Transverse colon (tissue), 4 donors: ENCODE measurements around the gene NUP62. TPM values are rescaled to one million over a fixed set of nuclear protein-coding genes. Genes with fewer than 3 reads are reported as not detected.

Experiments used
- DNase-seq: peaks from one replicate; pipeline ENCODE4 v3.0.0-alpha.2; 2019
- H3K27ac ChIP-seq, 4 donors: fragments of 200-600 bp; sonication (generic); 2 replicates each; pipeline ENCODE4 v1.5.1; 2016 to 2018; ENCODE audit warnings: inconsistent platforms in 4 of 4
- H3K27me3 ChIP-seq: fragments of 200-600 bp; sonication (generic); 2 replicates; pipeline ENCODE4 v1.5.1; 2017; ENCODE audit warnings: inconsistent platforms
- H3K36me3 ChIP-seq, 4 donors: fragments of 200-600 bp; sonication (generic); 2 replicates each; pipeline ENCODE4 v1.5.1; 2017 to 2019; ENCODE audit warnings: inconsistent platforms in 4 of 4
- H3K4me1 ChIP-seq, 4 donors: fragments of 200-600 bp; sonication (generic); 2 replicates each; pipeline ENCODE4 v1.5.1; 2017 to 2020; ENCODE audit warnings: inconsistent platforms in 4 of 4
- H3K4me3 ChIP-seq, 4 donors: fragments of 200-600 bp; sonication (generic); 1 replicate in 1 of 4; 2 replicates in 3 of 4; pipeline versions ENCODE4 v1.5.1 to v1.6.1; 2017 to 2019; ENCODE audit warnings: inconsistent platforms in 4 of 4
- H3K9me3 ChIP-seq, 2 donors: fragments of 200-600 bp; sonication (generic); 2 replicates each; pipeline ENCODE4 v1.5.1; 2017 to 2019; ENCODE audit warnings: inconsistent platforms in 2 of 2
- CTCF ChIP-seq, 5 experiments: fragments of 200-600 bp in 3 of 5; fragments of 450-650 bp in 2 of 5; sonication (generic) in 3 of 5; IDR thresholded peaks; 1 replicate in 2 of 5; 2 replicates in 3 of 5; pipeline ENCODE4 v1.5.1; 2016 to 2017; ENCODE audit warnings: antibody characterized with exemption in 5 of 5, inconsistent platforms in 3 of 5, mild to moderate bottlenecking in 2 of 5, moderate library complexity in 1 of 5
- EP300 ChIP-seq: sonication (generic); formaldehyde crosslinking; IDR thresholded peaks from one replicate; pipeline ENCODE4 v1.6.1; 2017; ENCODE audit warnings: antibody characterized with exemption, low read depth
- POLR2A ChIP-seq: fragments of 450-650 bp; IDR thresholded peaks from one replicate; pipeline ENCODE4 v1.6.1; 2016; ENCODE audit warnings: antibody characterized with exemption, mild to moderate bottlenecking, moderate library complexity
- POLR2AphosphoS5 ChIP-seq, 3 donors: sonication (generic); formaldehyde crosslinking; IDR thresholded peaks; one replicate each; pipeline ENCODE4 v1.6.1; 2016; ENCODE audit warnings: antibody characterized with exemption in 3 of 3
- WGBS, 2 donors: methylation state at CpG; one replicate each; pipeline ENCODE4 v1.1.5; 2018; ENCODE audit warnings: low coverage in 1 of 2; 5-methylcytosine and 5-hydroxymethylcytosine counted together
- in situ Hi-C, 4 donors: fragments of 200-750 bp; cut with MboI; loops; one replicate each; pipeline versions ENCODE4 v1.15.0 to v1.15.1; 2017; ENCODE audit warnings: low sequenced_read_pairs in 3 of 4, low pct_ligation_motif_present in 1 of 4, low pct_unique_long_range_greater_than_20kb in 1 of 4
- intact Hi-C: fragments of 100-400 bp; cut with DNase I; formaldehyde crosslinking; loops from one replicate; pipeline ENCODE4 v1.15.1; 2023; ENCODE audit warnings: low total_unique reads
- total RNA-seq, 4 donors: library from RNA; depleted of rRNA; stranded (reverse); fragments of >200 nt; gene quantifications; one replicate each; pipeline ENCODE4 v1.1.0, GENCODE V29; 2016

The NUP62 gene
- total RNA-seq, 4 donors from 2014 or later, result 30.3 to 136 (median 32.6) TPM

GRCh38 chr19:49957262-49957915 is 28.1 kb upstream of the NUP62 start:
- intact Hi-C loops, result no loop called here
- Histone ChIP-seq H3K4me3 (no peak overlapping the region), H3K4me1 (peaks cover 3 to 55% (median 22%) of the 10 kb centered on the region in 4 donors), H3K36me3 (no peaks in the 10 kb centered on the region), H3K27me3 (peaks cover 12% of the 10 kb centered on the region), H3K27ac (no peak overlapping the region), H3K9me3 (no peaks in the 10 kb centered on the region)
- in situ Hi-C loops, result no loop called here
- WGBS, 2 donors, result 55 to 61% methylated on average over 9 to 10 of the region's 10 CpGs
- DNase-seq, result no peak
- TF ChIP-seq EP300 (no peak), POLR2AphosphoS5 (IDR thresholded peaks at IDR 0.05) (no peak), POLR2A (no peak), CTCF (IDR thresholded peaks at IDR 0.05) (no peak)

- Histone ChIP-seq H3K4me3 (no peak overlapping the region), H3K36me3 (no peaks in the 10 kb centered on the region), H3K4me1 (peaks cover 3 to 66% (median 29%) of the 10 kb centered on the region in 4 donors), H3K9me3 (no peaks in the 10 kb centered on the region), H3K27ac (peak overlapping the region in 1 of 4 donors; percentile 70), H3K27me3 (peaks cover 12% of the 10 kb centered on the region)
- in situ Hi-C loops (no loop called here), intact Hi-C loops (no loop called here)
- no peak for TF ChIP-seq POLR2AphosphoS5 (IDR thresholded peaks at IDR 0.05)
- no peak for TF ChIP-seq CTCF (IDR thresholded peaks at IDR 0.05)
- TF ChIP-seq EP300, result no peak
- TF ChIP-seq POLR2A, result no peak
- DNase-seq, result no peak
- 56 to 61% methylated on average over 9 of the region's 9 CpGs for WGBS, 2 donors
Observed at GRCh38 chr19:49956115-49956495, 26.8 kb upstream of the NUP62 start.

DNA sequence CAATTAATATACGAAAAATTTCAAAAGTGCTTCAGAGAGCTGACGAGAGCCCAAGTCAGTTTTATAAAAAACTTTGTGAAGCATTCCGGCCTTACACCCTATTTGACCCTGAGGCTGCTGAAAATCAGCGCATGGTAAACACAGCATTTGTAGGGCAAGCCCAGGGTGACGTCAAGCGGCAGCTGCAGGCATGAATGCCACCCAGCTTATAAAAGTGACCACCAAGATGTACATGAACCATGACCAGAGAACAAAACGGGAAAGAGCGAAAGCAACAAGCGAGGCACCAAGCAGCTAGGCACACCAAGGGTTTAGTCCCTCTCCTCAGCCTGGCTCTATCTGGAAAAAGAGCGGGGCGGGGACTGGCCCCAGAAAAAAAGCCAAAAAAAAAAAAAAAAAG is 25.6 kb upstream of the NUP62 start:
- in situ Hi-C loops, result no loop called here
- no peak for DNase-seq
- Histone ChIP-seq H3K27me3 (peaks cover 12% of the 10 kb centered on the region), H3K36me3 (no peaks in the 10 kb centered on the region), H3K27ac (peak overlapping the region in 3 of 4 donors; percentile 9 to 70 (median 25)), H3K9me3 (no peaks in the 10 kb centered on the region), H3K4me1 (peaks cover 3 to 66% (median 30%) of the 10 kb centered on the region in 4 donors), H3K4me3 (no peak overlapping the region)
- intact Hi-C loops, result no loop called here
- TF ChIP-seq POLR2AphosphoS5 (IDR thresholded peaks at IDR 0.05), result no peak
- no peak for TF ChIP-seq EP300
- TF ChIP-seq CTCF (IDR thresholded peaks at IDR 0.05), result no peak
- 29 to 53% methylated on average over 5 to 11 of the region's 11 CpGs for WGBS, 2 donors

DNA sequence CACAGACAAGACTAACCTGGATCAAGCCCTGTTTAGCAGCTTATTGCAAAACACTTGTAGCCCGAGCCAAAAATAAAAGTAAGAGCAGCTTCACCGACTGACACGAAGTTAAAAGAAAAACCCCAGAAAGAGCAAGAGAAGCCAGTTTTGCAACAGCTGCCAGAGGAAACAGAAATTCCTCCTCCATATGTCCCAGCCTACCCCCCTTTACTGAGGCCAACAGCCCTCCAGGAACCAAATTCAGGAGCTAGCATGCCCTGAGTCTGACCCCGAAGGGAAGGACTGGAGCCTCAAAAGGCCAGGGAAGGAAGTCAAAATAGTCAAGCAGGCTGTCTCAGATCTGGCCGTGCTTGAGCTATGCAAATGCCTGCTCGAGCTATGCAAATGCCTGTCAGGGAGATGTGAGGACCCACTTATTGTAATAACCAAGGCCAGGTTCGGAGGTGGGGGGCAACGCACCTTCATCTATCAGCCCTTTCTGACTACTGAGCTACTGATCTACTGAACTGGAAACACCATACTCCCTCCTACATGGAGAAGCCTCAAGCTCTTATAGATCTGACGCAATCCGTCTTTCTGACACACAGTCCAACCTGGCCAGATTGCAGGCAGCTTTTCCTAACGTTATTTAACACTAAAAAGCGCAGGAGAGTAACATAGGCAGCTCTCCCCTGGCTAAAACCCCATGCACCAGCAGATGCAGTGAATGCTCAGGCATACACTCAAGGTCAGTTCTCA is 25.0 kb upstream of the NUP62 start:
- Histone ChIP-seq H3K27me3 (peaks cover 12% of the 10 kb centered on the region), H3K27ac (peak overlapping the region in 3 of 4 donors; percentile 9 to 70 (median 50)), H3K9me3 (no peaks in the 10 kb centered on the region), H3K4me1 (peaks cover 3 to 66% (median 30%) of the 10 kb centered on the region in 4 donors), H3K36me3 (no peaks in the 10 kb centered on the region), H3K4me3 (no peak overlapping the region)
- no peak for DNase-seq
- in situ Hi-C loops (no loop called here), intact Hi-C loops (no loop called here)
- WGBS, 2 donors, result 27 to 41% methylated on average over 3 to 12 of the region's 12 CpGs
- TF ChIP-seq POLR2A (no peak), EP300 (no peak), POLR2AphosphoS5 (IDR thresholded peaks at IDR 0.05) (no peak), CTCF (IDR thresholded peaks at IDR 0.05) (no peak)
